ENCODE data around the gene CAPN2. TPM values are rescaled to one million over a fixed set of nuclear protein-coding genes. Genes with fewer than 3 reads are reported as not detected.
"Not testable (repeated sequence)": the region's sequence is repeated elsewhere in the genome, so short reads cannot be mapped to it uniquely, and the experiment has no call there.

The CAPN2 gene
- total and polyA plus RNA-seq, 10 donors, result 20.5 to 106 (median 82.0) TPM

DNA sequence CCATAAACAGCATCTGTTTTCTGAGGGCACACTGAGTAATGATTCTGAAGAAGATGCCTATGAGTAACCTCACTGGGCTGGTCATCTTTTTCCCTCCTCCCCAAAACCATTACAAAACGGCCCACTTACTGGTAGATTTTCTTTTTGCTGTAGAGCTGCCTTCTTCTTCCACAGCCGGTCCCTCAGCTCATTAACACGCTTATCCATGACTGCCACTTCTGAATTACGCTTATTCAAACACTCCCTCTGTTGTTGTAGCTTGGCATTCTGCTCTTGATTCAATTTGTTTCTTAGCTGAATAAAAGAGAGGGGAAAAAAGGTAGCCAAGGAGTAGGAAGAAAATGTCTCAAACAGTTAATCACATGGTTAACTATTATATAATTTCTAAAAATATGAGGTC, 90.3 kb downstream of the CAPN2 start:
- Histone ChIP-seq H3K9me3 (no peaks in the 10 kb centered on the region), H3K4me3 (no peak overlapping the region), H3K27me3 (replicated peaks in 1 of 7) (no peaks in the 10 kb centered on the region), H3K36me3 (peaks cover 9 to 98% (median 67%) of the 10 kb centered on the region in 6 donors), H3K27ac (no peak overlapping the region), H3K4me1 (no peaks in the 10 kb centered on the region)
- intact Hi-C loops (cut with DNase I; ENCODE audit: low total_unique reads), result no loop called here
- 91 to 98% (median 93%) methylated on average over 4 of the region's 4 CpGs for WGBS, 5 donors
- DNase-seq, result no peak
- no peak for TF ChIP-seq POLR2A (IDR thresholded peaks at IDR 0.05)
- TF ChIP-seq POLR2AphosphoS5 (IDR thresholded peaks at IDR 0.05), result no peak
- no peak for TF ChIP-seq CTCF (IDR thresholded peaks at IDR 0.05 in 8 of 11, conservative IDR thresholded peaks at IDR 0.05 in 3 of 11)

DNA sequence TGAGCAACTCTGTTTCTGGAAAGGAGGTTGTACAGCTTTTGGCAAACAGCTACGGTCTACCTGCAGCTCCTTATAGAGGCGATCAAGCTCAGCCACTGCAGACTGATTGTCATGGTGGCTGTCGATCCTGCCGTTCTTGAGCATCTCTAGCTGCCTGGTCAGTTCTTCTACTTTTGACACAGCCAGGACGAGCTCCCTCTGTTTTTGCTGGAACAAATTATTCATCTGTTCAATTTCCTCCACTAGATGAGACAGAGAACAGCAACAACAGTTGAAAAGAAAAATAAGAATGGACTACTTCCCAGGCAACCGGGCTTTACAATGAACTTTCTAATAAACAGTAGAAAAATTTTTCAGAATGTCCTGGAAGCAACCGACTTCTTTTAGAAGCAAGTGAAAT, 90.9 kb downstream of the CAPN2 start:
- intact Hi-C loops (cut with DNase I; ENCODE audit: low total_unique reads), result no loop called here
- H3K9me3 ChIP-seq, result no peaks in the 10 kb centered on the region
- no peaks in the 10 kb centered on the region for H3K27me3 ChIP-seq (replicated peaks in 1 of 7)
- no peak for DNase-seq
- H3K27ac ChIP-seq, result no peak overlapping the region
- no peak overlapping the region for H3K4me3 ChIP-seq
- H3K4me1 ChIP-seq, result no peaks in the 10 kb centered on the region
- 94 to 96% (median 95%) methylated on average over 7 of the region's 7 CpGs for WGBS, 5 donors
- TF ChIP-seq POLR2A (IDR thresholded peaks at IDR 0.05) (no peak), POLR2AphosphoS5 (IDR thresholded peaks at IDR 0.05) (no peak), CTCF (IDR thresholded peaks at IDR 0.05 in 8 of 11, conservative IDR thresholded peaks at IDR 0.05 in 3 of 11) (no peak)
- H3K36me3 ChIP-seq, result peaks cover 9 to 98% (median 61%) of the 10 kb centered on the region in 6 donors

GRCh38 chr1:223809905-223810304, 97.6 kb downstream of the CAPN2 start:
- WGBS, 5 donors, result 78 to 93% (median 85%) methylated on average over 4 of the region's 4 CpGs
- Histone ChIP-seq H3K4me1 (peaks cover 0 to 18% (median 0%) of the 10 kb centered on the region in 6 donors), H3K36me3 (peaks cover 0 to 90% (median 41%) of the 10 kb centered on the region in 6 donors)
- H3K27ac ChIP-seq; H3K27me3 ChIP-seq (replicated peaks in 1 of 7); H3K4me3 ChIP-seq; H3K9me3 ChIP-seq; DNase-seq; intact Hi-C loops (cut with DNase I; ENCODE audit: low total_unique reads): not testable (repeated sequence)

- H3K4me1 ChIP-seq, result peaks cover 0 to 18% (median 0%) of the 10 kb centered on the region in 6 donors
- no peak overlapping the region for H3K4me3 ChIP-seq
- intact Hi-C loops (cut with DNase I; ENCODE audit: low total_unique reads), result no loop called here
- H3K9me3 ChIP-seq, result no peaks in the 10 kb centered on the region
- H3K36me3 ChIP-seq, result peaks cover 0 to 87% (median 41%) of the 10 kb centered on the region in 6 donors
- 73 to 90% (median 82%) methylated on average over 2 of the region's 2 CpGs for WGBS, 5 donors
- no peak overlapping the region for H3K27ac ChIP-seq
- no peak for DNase-seq
- no peaks in the 10 kb centered on the region for H3K27me3 ChIP-seq (replicated peaks in 1 of 7)
- no peak for TF ChIP-seq POLR2AphosphoS5 (IDR thresholded peaks at IDR 0.05)
- no peak for TF ChIP-seq CTCF (IDR thresholded peaks at IDR 0.05 in 8 of 11, conservative IDR thresholded peaks at IDR 0.05 in 3 of 11)
- no peak for TF ChIP-seq POLR2A (IDR thresholded peaks at IDR 0.05)
Observed at GRCh38 chr1:223810586-223810985, 98.2 kb downstream of the CAPN2 start.

- no peak for TF ChIP-seq POLR2A (IDR thresholded peaks at IDR 0.05)
- TF ChIP-seq CTCF (IDR thresholded peaks at IDR 0.05 in 8 of 11, conservative IDR thresholded peaks at IDR 0.05 in 3 of 11), result peak in 7 of 11 experiments; percentile 33 to 59 (median 49)
- Histone ChIP-seq H3K27me3 (replicated peaks in 1 of 7) (no peaks in the 10 kb centered on the region), H3K9me3 (no peaks in the 10 kb centered on the region), H3K36me3 (peaks cover 0 to 86% (median 38%) of the 10 kb centered on the region in 6 donors), H3K4me3 (no peak overlapping the region), H3K27ac (no peak overlapping the region), H3K4me1 (peaks cover 0 to 18% (median 0%) of the 10 kb centered on the region in 6 donors)
- DNase-seq, result no peak
- WGBS, 5 donors, result 54 to 61% (median 57%) methylated on average over 3 of the region's 3 CpGs
- intact Hi-C loops (cut with DNase I; ENCODE audit: low total_unique reads), result no loop called here
Observed at GRCh38 chr1:223811634-223812101, 99.3 kb downstream of the CAPN2 start.

Measured in spleen (tissue), 11 donors.